ENCODE measurements around the gene DMXL2.

Gene DMXL2

DNA sequence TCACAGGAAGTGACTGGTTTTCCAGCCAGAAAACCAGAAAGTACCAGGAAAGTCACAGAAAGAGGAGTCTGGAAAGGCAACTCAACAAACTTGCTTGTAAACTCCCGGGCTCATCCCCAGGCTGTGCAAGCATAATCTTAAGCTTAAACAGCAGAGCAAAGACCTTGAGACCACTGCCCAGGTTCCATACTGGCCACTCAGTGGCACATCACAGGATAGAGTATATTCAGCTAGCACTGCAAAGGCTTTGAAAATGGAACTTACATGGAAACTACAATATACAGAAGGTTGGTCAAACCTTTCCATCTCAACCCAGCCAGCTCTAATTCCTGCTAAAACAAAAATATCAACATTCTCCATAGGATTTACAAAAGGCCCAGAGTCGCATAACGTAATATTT lies 20.1 kb downstream of the DMXL2 start:
- no peak overlapping the region for H3K4me3 ChIP-seq (ENCODE audit: low read length)
- H3K27ac ChIP-seq (ENCODE audit: low read length), result no peak overlapping the region
- TF ChIP-seq, protein P1, sequence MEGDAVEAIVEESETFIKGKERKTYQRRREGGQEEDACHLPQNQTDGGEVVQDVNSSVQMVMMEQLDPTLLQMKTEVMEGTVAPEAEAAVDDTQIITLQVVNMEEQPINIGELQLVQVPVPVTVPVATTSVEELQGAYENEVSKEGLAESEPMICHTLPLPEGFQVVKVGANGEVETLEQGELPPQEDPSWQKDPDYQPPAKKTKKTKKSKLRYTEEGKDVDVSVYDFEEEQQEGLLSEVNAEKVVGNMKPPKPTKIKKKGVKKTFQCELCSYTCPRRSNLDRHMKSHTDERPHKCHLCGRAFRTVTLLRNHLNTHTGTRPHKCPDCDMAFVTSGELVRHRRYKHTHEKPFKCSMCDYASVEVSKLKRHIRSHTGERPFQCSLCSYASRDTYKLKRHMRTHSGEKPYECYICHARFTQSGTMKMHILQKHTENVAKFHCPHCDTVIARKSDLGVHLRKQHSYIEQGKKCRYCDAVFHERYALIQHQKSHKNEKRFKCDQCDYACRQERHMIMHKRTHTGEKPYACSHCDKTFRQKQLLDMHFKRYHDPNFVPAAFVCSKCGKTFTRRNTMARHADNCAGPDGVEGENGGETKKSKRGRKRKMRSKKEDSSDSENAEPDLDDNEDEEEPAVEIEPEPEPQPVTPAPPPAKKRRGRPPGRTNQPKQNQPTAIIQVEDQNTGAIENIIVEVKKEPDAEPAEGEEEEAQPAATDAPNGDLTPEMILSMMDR (IDR thresholded peaks at IDR 0.05; ENCODE audit: low read depth, low read length), result no peak
- TF ChIP-seq EZH2phosphoT487 (IDR thresholded peaks at IDR 0.05; ENCODE audit: low read depth), result no peak
- no peaks in the 10 kb centered on the region for H3K9me3 ChIP-seq (ENCODE audit: insufficient read depth, low read length)
- H3K4me1 ChIP-seq (ENCODE audit: low read length), result peaks cover 8% of the 10 kb centered on the region
- no peaks in the 10 kb centered on the region for H3K79me2 ChIP-seq (ENCODE audit: low read length)
- H3K4me2 ChIP-seq (ENCODE audit: low read length), result no peak overlapping the region
- no peaks in the 10 kb centered on the region for H3K36me3 ChIP-seq (replicated peaks; ENCODE audit: low read depth, low read length)
- no peak overlapping the region for H2AFZ ChIP-seq (ENCODE audit: low read depth, low read length)
- peaks cover 4% of the 10 kb centered on the region; the same call in 1 of the 2 replicates for H4K20me1 ChIP-seq (ENCODE audit: insufficient read depth, low read length)
- no peaks in the 10 kb centered on the region for H3K27me3 ChIP-seq (ENCODE audit: low read depth, low read length)
- H3K9ac ChIP-seq (ENCODE audit: low read length), result no peak overlapping the region

DNA sequence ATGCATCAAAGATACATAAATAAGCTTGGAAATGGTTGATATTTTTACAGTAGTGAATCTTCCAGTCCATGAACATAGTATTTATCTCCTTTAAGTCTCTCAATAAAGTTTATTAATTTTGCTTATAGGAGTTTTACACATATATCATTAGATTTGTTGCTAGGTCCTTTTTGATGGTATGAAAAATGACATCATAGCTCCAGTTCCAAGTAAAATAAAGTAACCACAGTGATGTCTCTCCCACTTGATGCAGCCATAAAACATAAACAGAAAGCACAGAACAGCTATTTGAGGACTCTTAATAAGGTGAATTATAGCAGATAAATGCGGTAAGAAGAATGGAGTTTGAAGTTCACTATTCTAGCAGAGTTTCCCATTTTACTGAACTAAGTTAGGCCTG lies 20.8 kb downstream of the DMXL2 start:
- H3K4me2 ChIP-seq (ENCODE audit: low read length), result no peak overlapping the region
- peaks cover 4% of the 10 kb centered on the region; the same call in 1 of the 2 replicates for H4K20me1 ChIP-seq (ENCODE audit: insufficient read depth, low read length)
- no peak overlapping the region for H3K9ac ChIP-seq (ENCODE audit: low read length)
- no peak for TF ChIP-seq EZH2phosphoT487 (IDR thresholded peaks at IDR 0.05; ENCODE audit: low read depth)
- TF ChIP-seq, protein P1 (IDR thresholded peaks at IDR 0.05; ENCODE audit: low read depth, low read length), result no peak
- no peak overlapping the region for H3K27ac ChIP-seq (ENCODE audit: low read length)
- no peaks in the 10 kb centered on the region for H3K79me2 ChIP-seq (ENCODE audit: low read length)
- no peaks in the 10 kb centered on the region for H3K27me3 ChIP-seq (ENCODE audit: low read depth, low read length)
- no peak overlapping the region for H2AFZ ChIP-seq (ENCODE audit: low read depth, low read length)
- no peak overlapping the region for H3K4me3 ChIP-seq (ENCODE audit: low read length)
- no peaks in the 10 kb centered on the region for H3K9me3 ChIP-seq (ENCODE audit: insufficient read depth, low read length)
- H3K36me3 ChIP-seq (replicated peaks; ENCODE audit: low read depth, low read length), result no peaks in the 10 kb centered on the region
- peaks cover 8% of the 10 kb centered on the region for H3K4me1 ChIP-seq (ENCODE audit: low read length)

DNA sequence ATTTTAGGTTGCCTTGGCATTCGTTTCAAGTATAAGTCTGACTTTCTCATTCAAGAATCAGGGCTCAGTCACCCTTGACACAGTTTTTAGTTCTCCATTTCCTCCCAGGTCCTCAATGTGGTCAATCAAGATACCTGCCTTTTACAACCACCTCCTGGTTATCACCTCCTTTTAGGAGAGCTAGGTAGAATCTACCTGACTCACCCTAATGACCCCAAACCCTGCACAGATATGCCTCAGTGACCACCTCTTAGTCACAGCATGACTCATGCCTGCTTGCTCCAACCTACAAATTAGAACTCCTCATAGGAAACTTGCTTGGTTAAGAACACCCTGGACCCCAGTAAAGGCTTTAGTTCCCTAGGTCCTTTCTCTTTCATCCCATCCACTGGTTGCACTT lies 22.5 kb downstream of the DMXL2 start:
- Histone ChIP-seq H3K27ac (ENCODE audit: low read length) (no peak overlapping the region), H4K20me1 (ENCODE audit: insufficient read depth, low read length) (peaks cover 4% of the 10 kb centered on the region; the same call in 1 of the 2 replicates), H2AFZ (ENCODE audit: low read depth, low read length) (no peak overlapping the region), H3K36me3 (replicated peaks; ENCODE audit: low read depth, low read length) (no peaks in the 10 kb centered on the region), H3K4me1 (ENCODE audit: low read length) (peaks cover 8% of the 10 kb centered on the region), H3K4me3 (ENCODE audit: low read length) (no peak overlapping the region), H3K79me2 (ENCODE audit: low read length) (no peaks in the 10 kb centered on the region), H3K4me2 (ENCODE audit: low read length) (no peak overlapping the region), H3K27me3 (ENCODE audit: low read depth, low read length) (no peaks in the 10 kb centered on the region), H3K9me3 (ENCODE audit: insufficient read depth, low read length) (no peaks in the 10 kb centered on the region), H3K9ac (ENCODE audit: low read length) (no peak overlapping the region)
- TF ChIP-seq EZH2phosphoT487 (IDR thresholded peaks at IDR 0.05; ENCODE audit: low read depth), result no peak
- TF ChIP-seq, protein P1 (IDR thresholded peaks at IDR 0.05; ENCODE audit: low read depth, low read length), result no peak

DNA sequence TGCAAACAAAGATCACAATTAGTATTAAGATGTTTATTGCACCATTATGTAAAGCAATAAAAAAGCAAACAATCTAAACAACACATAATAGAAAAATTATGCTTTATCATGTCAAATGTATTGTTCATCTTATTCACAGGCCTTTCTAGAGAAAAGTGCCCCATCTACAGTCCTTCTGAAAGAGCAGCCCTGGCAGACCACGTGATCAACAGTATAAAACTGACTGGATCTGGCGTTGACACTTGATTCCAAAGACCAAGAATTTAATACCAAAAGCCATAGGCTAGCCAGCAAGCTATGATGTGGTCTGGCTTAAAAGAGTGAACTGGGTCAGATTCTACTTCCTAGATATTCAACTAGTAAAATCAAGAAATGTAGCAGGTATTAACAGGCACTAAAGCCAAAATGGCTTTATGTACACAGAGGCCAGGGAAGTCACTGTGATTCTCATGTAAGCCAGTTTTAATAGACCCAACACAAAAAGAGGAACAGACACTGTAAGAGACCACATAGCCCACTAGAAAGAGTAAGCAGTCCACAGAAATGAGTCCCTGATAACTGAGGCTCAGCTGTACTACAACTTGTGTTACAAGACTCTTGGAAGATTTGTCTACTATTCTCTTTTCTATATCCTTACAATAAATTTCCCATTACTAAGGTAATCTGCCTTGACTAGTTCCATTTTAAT lies 32.5 kb downstream of the DMXL2 start:
- Histone ChIP-seq H3K4me1 (ENCODE audit: low read length) (peaks cover 31% of the 10 kb centered on the region), H3K4me2 (ENCODE audit: low read length) (peak overlapping the region; percentile 52), H3K36me3 (replicated peaks; ENCODE audit: low read depth, low read length) (no peaks in the 10 kb centered on the region), H3K27ac (ENCODE audit: low read length) (peak overlapping the region; percentile 40), H3K9ac (ENCODE audit: low read length) (no peak overlapping the region), H3K79me2 (ENCODE audit: low read length) (no peaks in the 10 kb centered on the region), H3K9me3 (ENCODE audit: insufficient read depth, low read length) (no peaks in the 10 kb centered on the region), H3K27me3 (ENCODE audit: low read depth, low read length) (no peaks in the 10 kb centered on the region), H3K4me3 (ENCODE audit: low read length) (no peak overlapping the region), H2AFZ (ENCODE audit: low read depth, low read length) (no peak overlapping the region), H4K20me1 (ENCODE audit: insufficient read depth, low read length) (no peaks in the 10 kb centered on the region)
- TF ChIP-seq EZH2phosphoT487 (IDR thresholded peaks at IDR 0.05; ENCODE audit: low read depth), result no peak
- TF ChIP-seq, protein P1 (IDR thresholded peaks at IDR 0.05; ENCODE audit: low read depth, low read length), result peak; percentile 14; the same call in 1 of the 2 replicates
